ENCODE measurements around the gene JPH4. TPM values are rescaled to one million over a fixed set of nuclear protein-coding genes. Genes with fewer than 3 reads are reported as not detected.

JPH4 gene
- total and polyA plus RNA-seq, 2 donors (not counting 3 experiments of a cell fraction or from before 2014, with no cell fraction given), result 0.06 TPM; not detected in 1

DNA sequence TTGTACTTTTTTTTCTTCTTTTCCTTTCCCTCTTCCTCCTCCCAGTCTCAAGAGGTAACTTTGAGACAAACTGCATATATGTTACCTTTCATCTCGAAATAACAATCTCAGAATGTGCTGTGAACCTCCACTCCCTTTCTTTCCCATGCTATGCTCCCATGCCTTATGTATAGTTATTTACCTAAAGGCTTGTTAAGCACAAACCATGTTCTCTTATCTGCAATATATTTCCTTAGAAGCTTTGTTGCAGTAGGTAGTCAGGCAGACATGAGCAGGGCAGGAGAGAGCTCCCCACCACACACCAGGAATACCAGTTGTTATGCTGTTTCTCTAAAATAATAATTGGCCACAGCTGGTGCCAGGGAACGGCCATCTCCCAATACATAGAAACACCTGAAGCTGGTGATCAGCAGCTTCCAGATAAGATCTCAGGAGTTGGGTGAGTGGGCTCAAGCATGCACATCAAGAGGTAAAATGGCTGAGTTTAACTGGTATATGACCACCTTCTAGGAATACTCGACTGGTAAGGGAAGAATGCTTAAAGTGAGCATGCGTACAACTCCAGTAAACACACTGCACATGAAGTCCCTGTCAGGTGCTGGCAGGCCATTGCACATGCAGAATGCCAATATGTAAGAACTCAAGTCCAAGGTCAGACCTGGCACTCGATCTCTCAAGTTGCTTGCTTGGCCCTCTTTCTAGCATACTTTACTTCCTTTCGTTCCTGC is 42.8 kb upstream of the JPH4 start:
- DNase-seq (ENCODE audit: low read depth, low spot score) (no peak), FAIRE-seq (no peak)
- ChIA-PET CTCF (no interaction called here), POLR2A (no interaction called here)
- no peaks in the 10 kb centered on the region for H3K36me3 ChIP-seq (ENCODE audit: control insufficient read depth in 2 of 2, extremely low read depth in 1 of 2, insufficient read depth in 2 of 2, low read length in 2 of 2)
- dilution Hi-C loops (cut with MboI; ENCODE audit: extremely low pct_ligation_motif_present, low sequenced_read_pairs), result no loop called here
- no peak overlapping the region for H3K9ac ChIP-seq (replicated peaks; ENCODE audit: extremely low read depth, insufficient read depth, low read length)
- H3K9me1 ChIP-seq (replicated peaks; ENCODE audit: control insufficient read depth, extremely low read depth, insufficient read depth, low read length), result no peaks in the 10 kb centered on the region
- H3K4me2 ChIP-seq (ENCODE audit: insufficient read depth, low read length), result no peak overlapping the region
- TF ChIP-seq, protein P1, sequence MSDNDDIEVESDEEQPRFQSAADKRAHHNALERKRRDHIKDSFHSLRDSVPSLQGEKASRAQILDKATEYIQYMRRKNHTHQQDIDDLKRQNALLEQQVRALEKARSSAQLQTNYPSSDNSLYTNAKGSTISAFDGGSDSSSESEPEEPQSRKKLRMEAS (IDR thresholded peaks at IDR 0.05; ENCODE audit: insufficient read depth, insufficient read length), result no peak
- TF ChIP-seq GATA2 (IDR thresholded peaks at IDR 0.05; ENCODE audit: insufficient read depth, insufficient read length, low read depth, low read length) (no peak), MYC (IDR thresholded peaks at IDR 0.05; ENCODE audit: low read depth, low read length) (no peak), FOS (IDR thresholded peaks at IDR 0.05; ENCODE audit: borderline replicate concordance, insufficient read depth, low read length) (no peak), EZH2 (IDR thresholded peaks at IDR 0.05; ENCODE audit: borderline replicate concordance, low read depth, low read length, severe bottlenecking) (no peak), POLR2AphosphoS5 (IDR thresholded peaks at IDR 0.05; ENCODE audit: insufficient read depth, low read depth, low read length) (no peak), POLR2A (IDR thresholded peaks at IDR 0.05; ENCODE audit: low read depth, low read length) (no peak), JUN (IDR thresholded peaks at IDR 0.05; ENCODE audit: borderline replicate concordance, insufficient read depth, insufficient read length, low read depth) (no peak)
- TF ChIP-seq, protein P2, sequence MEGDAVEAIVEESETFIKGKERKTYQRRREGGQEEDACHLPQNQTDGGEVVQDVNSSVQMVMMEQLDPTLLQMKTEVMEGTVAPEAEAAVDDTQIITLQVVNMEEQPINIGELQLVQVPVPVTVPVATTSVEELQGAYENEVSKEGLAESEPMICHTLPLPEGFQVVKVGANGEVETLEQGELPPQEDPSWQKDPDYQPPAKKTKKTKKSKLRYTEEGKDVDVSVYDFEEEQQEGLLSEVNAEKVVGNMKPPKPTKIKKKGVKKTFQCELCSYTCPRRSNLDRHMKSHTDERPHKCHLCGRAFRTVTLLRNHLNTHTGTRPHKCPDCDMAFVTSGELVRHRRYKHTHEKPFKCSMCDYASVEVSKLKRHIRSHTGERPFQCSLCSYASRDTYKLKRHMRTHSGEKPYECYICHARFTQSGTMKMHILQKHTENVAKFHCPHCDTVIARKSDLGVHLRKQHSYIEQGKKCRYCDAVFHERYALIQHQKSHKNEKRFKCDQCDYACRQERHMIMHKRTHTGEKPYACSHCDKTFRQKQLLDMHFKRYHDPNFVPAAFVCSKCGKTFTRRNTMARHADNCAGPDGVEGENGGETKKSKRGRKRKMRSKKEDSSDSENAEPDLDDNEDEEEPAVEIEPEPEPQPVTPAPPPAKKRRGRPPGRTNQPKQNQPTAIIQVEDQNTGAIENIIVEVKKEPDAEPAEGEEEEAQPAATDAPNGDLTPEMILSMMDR (IDR thresholded peaks at IDR 0.05; ENCODE audit: extremely low read depth in 1 of 2, insufficient read depth in 1 of 2, low read depth in 1 of 2, low read length in 2 of 2), result no peak
- no peak overlapping the region for H3K27ac ChIP-seq (ENCODE audit: insufficient read depth, low read depth, low read length)
- H3K4me1 ChIP-seq (ENCODE audit: control insufficient read depth, extremely low read depth, insufficient read depth, low read length), result no peaks in the 10 kb centered on the region
- H3K4me3 ChIP-seq (replicated peaks in 1 of 3; ENCODE audit: insufficient read depth in 1 of 3, low read depth in 1 of 3, low read length in 3 of 3), result no peak overlapping the region
- no peak overlapping the region for H2AFZ ChIP-seq (ENCODE audit: low read depth, low read length)
- H4K20me1 ChIP-seq (replicated peaks; ENCODE audit: control insufficient read depth, extremely low read depth, insufficient read depth, low read length), result no peaks in the 10 kb centered on the region
- H3K79me2 ChIP-seq (ENCODE audit: control insufficient read depth, insufficient read depth, low read length), result no peaks in the 10 kb centered on the region
- H3K9me3 ChIP-seq (replicated peaks; ENCODE audit: control insufficient read depth, insufficient read depth, low read length), result no peaks in the 10 kb centered on the region
- intact Hi-C loops (cut with micrococcal nuclease), result no loop called here
- BruUV-seq (replicated peaks), result no TSS peak
- H3K27me3 ChIP-seq (ENCODE audit: control insufficient read depth in 2 of 2, insufficient read depth in 2 of 2, low read length in 2 of 2), result peaks cover 2 to 4% of the 10 kb centered on the region in 2 experiments
